NCI-H128 (cell line): Measurements from ENCODE around the gene CCDC43.
A peak's percentile ranks its signal among the peaks of the same experiment; 100 is the strongest.
"Not testable (repeated sequence)": the region's sequence is repeated elsewhere in the genome, so short reads cannot be mapped to it uniquely, and the experiment has no call there.

Source experiments
- DNase-seq: peaks from one replicate; lab custom pipeline; 2025; ENCODE audit not compliant: unreplicated experiment; lab: John Stamatoyannopoulos, UW

Gene CCDC43, protein sequence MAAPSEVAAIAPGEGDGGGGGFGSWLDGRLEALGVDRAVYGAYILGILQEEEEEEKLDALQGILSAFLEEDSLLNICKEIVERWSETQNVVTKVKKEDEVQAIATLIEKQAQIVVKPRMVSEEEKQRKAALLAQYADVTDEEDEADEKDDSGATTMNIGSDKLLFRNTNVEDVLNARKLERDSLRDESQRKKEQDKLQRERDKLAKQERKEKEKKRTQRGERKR

DNA sequence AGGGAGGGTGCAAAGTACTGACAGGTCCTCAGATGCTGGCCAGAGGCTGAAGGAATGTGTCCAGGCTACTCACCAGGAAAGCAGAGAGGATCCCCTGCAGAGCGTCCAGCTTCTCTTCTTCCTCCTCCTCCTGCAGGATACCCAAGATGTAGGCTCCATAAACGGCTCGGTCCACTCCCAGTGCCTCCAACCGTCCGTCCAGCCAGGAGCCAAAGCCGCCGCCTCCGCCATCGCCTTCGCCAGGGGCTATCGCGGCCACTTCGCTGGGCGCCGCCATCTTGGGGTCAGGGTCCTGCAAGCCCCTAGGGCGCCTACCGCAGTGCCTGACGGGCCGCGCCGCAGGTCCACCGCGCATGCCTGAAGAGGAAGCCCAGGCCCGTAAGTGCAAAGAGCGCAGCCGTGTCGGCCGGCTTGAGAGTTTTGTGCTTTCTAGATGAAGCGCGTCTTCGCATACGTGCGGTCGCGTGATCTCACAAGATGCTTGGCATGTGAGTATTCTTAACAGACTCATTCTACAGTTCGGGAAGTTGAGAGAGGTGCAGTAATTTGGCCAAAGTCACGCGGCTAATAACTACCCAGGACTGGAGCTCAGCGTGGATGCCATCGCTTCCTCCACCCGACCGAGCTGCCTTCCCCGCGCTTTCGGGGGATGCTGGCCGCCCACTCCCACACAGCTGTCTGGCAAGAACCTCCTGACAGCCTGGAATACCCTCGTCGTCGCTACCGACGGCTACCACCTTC, at the start of gene CCDC43:
CCDC43 (minus strand) TSS at position 300 of the 741 bp plus-strand sequence; CDS start at position 277, 23 bp downstream.
- DNase-seq: peak; percentile 63

DNA sequence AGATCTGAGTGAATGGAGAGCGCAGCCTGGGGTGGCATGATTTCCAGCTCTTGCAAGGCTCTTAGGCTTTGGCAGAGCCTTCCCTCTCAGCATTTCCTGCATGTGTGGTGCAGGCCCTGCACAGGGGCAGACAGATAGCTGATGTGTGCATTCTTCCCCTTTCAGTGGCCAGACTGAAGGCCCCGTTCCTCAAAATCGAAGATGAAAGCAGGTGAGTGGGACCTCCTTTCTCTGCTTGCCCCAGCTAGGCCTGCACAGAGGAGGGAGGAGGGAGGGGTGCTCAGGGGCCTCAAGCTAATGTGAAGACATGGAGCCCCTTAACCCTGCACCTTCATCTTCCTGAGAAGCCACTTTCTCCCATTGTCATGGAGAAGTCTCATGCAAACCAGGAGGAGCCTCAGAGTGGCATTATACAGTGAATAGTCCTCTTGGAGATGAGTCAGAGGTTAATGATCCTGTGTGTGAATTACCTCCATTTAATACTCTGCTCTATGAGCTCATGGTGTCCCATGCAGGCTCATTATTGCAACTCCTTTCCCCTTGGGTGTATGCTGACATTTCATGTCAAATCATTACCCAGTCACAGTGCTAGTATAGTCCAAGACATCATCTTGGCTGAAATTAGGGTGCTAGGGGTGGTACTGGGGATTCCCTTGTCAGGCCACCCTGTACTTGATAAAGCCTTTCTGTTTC, 48.8 kb upstream of the CCDC43 start:
- no peak for DNase-seq

DNA sequence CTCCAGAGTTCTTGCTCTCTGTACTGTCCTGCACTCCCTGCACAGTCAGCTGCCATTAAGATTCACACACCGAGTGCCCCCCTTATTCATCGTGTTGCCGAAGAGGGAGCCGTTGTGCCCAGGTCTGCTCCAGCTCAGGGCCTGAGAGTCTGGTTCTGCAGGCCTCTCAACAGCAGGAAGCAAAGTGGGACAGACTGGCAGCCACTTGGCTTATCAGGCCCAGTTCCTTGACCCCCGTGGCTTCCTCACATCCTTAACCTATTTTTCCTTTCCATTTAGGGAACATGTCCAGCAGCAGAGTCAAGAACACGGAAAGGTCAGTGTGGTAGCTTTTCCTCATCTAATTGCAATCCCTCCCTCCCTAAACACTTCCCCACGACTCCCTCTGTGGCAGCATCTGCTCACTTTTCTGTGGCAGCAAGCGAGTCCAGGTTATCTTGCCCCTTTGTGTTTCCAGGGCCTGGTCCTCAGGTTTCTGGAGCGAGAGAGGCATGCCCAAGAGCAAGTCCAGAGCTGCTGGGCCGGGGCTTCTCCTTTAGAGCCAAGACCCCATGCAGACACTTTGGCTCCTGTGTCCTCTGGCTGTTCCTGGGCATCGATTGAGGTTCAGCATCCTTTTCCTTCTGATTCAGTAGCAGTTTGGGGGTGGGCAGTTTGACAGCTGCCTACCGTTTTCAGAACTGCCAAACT, 47.1 kb upstream of the CCDC43 start:
- DNase-seq: no peak

DNA sequence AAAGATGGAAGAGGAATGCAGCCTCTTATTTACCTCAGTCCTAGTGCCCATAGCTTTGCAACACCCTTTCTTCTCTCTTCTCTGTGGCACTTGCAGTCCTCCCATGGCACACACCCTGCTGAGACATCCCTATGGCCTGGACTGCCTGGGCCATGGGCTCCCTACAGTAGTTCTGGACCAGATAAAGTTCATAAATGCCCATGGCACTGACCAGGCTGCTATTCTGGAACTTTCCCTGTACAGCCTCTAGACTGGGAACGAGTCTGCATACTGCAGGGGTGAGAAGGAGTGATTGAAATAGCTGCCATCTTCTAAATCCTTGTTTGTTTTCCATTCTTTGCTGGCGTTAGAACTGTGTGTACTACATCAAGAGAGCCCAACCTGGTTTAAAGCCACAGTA, 44.7 kb upstream of the CCDC43 start:
- DNase-seq: no peak

DNA sequence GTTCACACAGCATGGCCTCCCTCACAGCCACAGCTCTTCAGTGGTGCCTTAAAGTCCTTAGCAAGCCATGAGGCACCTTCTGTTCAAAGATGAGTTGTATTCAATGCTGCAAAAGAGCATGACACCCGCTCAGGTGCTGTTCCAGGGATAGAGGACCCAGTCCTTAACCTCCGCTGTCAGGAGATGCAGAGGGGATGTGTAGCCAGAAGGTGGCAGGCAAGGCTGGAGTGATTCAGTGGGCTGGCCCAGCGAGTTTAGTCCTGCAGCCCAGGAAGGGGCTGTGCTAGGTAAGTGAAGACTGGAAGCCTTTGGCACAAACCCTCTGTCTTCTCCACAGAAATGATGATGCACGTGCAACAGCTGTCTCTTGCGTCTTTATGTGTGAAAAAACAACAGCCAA, 44.2 kb upstream of the CCDC43 start:
- no peak for DNase-seq

DNA sequence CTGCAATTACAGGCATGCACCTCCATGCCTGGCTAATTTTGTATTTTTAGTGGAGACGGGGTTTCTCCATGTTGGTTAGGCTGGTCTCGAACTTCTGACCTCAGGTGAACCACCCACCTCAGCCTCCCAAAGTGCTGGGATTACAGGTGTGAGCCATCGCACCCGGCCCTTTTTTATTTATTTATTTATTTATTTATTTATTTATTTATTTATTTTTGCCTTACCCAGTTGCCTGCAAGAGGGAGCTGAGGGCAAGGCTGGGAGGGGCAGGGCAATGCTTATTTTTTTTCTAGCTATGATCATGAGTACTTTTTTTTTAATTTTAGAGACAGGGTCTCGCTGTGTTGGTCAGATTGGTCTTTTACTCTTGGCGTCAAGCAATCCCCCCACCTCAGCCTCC, 36.5 kb upstream of the CCDC43 start:
- not testable (repeated sequence) for DNase-seq

DNA sequence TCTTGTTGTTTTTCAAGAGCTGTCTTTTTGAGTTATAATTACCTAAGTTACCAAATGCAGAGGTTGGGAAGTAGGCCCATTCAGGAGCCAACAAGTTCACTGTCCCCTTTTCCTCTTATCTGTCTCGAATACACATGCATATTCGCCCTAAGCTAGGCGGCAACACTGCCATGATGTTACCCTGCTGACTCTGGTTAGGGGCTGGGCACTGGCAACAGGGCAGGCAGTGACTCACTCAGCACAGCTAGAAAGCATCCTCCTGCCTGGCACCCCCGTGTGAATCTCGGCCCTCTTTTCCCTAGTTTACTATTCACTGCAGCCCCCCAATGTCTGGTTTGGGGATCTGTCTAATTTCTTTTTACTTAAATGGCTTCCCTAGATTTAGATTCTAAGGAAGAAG, 32.7 kb upstream of the CCDC43 start:
- no peak for DNase-seq

DNA sequence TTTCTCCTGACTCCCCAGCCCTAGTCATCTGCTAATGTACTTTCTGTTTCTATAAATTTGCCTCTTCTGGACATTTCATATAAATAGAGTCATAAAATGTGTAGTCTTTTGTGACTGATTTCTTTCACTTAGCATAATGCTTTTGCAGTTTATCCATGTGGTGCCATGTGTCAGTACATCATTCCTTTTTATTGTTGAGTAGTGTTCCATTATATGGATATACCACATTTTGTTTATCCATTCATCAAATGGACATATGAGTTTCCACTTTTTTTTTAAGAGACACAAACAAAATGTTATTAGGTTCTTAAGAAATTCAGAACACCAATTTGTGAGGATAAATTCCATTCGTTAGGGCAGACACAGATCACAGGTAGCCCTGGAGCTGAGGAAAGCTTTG, 29.9 kb upstream of the CCDC43 start:
- no peak for DNase-seq

DNA sequence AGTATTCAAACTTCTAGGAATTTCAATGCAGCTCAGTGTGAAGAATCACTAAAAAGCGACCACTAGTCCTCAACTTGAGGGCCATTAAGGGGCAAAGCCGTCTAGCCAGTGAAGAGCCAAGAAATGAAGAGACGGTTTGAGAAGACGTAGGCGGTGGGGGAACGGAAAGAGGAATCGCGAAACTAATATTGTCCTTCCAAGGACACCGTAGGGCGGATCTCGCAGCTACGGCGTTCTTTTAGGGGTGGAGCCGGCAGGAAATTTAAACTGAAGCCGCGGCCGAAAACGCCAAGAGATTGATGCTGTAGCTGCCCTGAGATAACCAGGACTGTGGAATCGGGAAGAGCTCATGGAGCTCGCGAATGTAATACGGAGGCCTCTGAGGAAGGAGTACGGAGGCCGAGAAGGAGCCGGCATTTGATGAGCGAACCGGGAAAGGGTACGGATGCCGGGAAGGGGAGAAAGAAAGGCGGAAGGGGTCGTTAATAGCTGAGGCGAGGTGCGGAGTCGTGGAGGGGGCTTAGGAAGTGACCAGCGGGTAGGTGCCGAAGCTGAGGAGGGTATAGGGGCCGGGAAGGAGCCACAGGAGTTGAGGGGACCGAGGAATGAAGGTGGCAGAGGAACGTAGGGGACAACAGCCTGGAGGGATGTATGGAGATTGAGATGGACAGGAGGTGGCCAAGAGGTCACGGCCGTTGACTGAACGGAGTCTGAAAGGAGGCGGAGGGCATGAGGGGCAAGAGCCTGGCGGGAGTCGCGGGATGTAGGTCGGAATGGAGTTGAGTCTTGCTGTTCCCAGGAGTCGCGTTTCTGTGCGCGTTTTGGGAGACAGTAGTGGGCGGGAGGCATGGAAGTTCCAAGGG, 19.1 kb upstream of the CCDC43 start, which contains the start of gene DBF4B:
DBF4B (plus strand) TSS at position 265 of the 863 bp plus-strand sequence; CDS start at position 421, 156 bp downstream.
- peak; percentile 79 for DNase-seq

DNA sequence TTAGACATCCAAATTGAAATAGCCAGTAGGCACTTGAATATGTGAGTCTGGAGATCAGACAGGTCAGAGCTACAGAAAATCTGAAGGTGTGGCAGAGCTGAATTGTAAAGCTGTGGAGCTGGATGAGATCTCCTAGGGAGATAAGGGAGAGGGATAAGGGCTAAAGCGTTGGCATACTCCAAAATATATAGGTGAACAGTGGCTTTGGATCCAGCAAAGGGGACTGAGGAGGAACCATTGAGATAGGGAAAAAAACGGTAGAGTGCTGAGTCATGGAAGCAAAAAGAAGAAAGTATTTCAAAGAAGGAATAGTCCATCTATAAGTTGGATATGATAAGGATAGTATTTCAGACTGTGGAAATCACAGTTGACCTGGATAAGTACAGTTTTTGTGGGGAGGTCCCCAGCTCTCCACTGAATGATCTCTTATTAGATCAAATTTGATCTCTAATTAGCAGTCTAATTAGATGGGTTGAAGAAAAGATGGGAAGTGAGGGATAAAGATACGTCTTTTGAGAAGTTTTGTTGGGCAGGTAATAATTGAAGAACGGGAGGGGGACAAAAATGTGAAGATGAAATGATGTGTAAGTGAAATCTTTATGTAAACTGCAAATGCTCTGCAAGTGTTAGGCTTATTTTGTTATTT, 18.3 kb upstream of the CCDC43 start:
- no peak for DNase-seq

DNA sequence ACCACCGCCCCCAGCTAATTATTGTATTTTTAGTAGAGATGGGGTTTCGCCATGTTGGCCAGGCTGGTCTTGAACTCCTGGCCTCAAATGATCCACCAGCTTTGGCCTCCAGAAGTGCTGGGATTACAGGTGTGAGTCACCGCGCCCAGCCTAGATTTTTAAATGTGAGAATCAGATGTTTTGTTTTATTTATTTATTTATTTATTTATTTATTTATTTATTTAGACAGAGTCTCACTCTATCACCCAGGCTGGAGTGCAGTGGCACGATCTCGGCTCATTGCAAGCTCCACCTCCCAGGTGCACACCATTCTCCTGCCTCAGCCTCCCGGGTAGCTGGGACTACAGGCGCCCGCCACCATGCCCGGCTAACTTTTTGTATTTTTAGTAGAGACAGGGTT, 10.7 kb upstream of the CCDC43 start:
- not testable (repeated sequence) for DNase-seq

DNA sequence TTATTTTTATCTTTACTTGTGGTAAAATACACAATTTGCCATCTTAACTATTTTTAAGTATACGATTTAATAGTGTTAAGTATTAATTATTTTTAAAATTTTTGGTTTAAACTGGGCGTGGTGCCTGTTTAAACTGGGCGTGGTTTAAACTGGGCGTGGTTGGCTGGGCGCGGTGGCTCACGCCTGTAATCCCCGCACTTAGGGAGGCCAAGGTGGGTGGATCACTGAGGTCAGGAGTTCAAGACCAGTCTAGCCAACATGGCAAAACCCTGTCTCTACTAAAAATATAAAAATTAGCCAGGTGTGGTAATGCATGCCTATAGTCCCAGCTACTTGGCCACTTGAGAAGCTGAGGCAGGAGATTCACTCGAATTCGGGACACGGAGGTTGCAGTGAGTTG, 4.0 kb upstream of the CCDC43 start:
- no peak for DNase-seq

DNA sequence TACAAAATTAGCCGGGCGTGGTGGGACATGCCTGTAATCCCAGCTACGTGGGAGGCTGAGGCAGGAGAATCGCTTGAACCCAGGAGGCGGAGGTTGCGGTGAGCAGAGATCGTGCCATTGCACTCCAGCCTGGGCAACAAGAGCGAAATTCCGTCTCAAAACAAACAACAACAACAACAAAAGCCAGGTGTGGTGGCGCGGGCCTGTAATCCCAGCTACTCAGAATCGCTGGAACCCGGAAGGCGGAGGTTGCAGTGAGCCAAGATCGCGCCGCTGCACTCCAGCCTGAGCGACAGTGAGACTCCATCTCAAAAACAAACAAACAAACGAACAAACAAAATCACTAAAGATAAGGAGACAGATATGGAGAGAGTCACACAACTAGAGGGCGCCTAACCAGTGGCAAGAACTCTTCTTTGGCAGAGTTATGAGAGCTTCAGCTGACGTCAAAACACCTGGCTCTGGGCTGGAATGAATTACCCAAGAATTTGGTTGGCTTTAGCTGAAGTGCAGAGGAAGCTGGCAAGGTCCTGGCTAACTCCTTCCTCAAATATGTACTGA, 1.2 kb upstream of the CCDC43 start:
- DNase-seq: not testable (repeated sequence)

DNA sequence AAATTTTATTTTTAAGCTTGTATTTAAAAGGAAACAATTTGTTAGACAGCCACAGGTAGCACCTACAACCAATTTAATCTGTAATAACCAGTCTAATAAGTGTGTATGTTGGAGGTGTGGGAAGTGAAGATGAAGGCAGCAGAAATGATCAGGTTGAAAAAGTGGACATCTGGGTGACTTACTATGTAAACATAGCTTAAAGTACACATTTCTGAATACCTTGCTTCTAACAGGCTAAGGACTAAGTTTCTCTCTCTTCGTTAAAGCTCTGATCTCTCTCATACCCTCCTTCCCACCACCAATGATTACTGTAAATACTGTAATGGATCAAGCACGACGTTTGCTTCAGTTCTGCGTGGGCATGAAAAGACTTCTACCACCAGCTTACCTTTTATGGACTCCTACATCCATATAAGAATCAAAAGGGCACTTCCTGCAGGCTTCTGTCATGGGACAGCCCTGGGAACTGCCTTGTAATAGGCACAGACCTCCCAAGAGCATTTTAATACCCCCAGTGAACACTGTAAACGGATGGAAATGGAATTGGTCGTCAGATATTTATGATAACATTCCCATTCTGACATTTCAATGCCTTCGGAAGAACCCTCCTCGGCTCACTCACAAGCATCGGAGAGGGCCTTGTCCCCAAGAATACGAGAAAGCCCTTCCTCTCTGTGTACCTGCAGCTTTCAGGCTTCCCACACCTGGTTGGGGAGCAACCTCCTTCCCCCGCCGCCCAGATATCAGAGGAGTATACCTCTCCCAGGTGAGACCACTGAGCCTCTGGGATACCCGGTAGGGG, 700 bp downstream of the CCDC43 start:
- no peak for DNase-seq

DNA sequence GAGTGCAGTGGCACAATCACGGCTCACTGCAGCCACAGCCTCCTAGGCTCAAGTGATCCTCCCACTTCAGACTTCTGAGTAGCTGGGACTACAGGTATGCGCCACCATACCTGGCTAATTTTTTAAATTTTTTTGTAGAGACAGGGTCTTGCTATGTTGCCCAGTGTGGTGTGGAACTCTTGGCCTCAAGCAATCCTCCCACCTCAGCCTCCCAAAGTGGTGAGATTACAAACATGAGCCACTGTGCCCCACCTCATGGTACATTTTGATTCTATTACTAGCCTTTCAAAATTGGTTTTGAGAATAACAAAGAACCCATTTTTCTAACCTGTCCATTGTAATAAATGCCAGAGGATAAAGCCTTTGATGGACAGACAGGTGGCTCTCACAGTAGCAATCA, 1.4 kb downstream of the CCDC43 start:
- DNase-seq: no peak

DNA sequence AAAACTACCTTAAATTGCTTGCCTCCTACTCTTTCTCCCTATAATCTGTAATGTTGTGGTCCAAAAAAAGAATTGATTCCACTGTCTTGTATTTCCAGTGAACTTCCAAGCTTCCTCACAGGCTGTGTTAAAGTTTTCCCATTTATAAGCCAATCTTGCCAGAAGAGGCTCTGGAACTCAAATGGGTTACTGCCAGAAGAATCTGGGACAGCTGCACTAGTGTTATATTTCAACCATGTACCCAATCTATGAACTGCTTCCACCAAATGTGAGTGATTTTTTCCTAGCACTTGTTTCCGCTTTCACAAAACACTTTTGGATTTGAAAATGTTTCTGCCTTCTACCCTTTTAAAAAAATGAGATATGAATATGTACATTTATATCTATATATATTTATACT, 1.8 kb downstream of the CCDC43 start:
- DNase-seq: no peak

DNA sequence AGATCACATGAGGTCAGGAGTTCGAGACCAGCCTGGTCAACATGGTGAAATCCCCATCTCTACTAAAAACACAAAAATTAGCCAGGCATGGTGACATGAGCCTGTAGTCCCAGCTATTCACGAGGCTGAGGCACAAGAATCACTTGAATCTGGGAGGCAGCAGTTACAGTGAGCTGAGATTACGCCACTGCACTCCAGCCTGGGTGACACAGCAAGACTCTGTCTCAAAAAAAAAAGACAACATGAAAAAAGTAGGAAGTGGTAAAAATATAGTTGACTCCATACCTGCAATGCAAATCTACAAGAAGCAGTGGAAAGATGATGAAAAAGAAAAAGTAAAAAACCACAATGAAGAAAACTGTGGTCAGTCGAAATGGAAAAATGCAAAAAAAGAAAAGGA, 6.3 kb downstream of the CCDC43 start:
- not testable (repeated sequence) for DNase-seq

DNA sequence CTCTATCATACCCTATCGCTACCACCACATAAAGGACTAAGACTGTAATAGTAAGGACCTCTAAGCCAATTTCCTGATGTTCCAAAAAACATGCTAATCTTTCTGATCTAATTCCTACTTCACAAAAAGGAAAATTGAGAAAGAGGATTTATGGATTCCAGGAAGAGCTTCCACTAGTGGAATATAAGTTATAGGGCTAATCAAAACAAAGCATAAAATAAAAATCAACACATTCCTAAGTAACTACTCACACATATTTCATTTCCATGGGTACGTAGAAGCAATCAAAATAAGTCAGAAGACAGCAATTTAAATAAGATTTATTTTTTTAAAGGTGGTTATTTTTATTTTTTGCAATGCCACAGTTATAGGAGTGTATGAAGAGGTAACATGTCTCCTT, 12.4 kb downstream of the CCDC43 start:
- DNase-seq: no peak

DNA sequence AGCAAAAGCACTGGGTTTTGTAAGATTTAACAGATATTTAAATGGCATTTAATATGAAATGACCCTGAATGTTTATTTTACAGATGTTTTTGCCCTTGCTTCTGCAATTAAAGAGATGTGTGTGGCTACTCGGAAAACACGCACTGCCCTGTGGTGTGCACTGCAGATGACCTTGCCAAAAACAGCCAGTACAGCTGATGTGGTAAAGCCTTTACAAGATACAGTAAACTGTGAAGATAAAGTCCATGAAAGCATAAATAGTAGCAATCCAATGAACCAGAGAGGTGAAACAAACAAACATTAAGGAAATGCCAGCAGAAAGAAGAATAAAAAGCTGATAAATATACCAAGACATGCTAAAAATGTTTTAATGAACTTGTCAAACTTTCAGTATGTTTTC, 15.7 kb downstream of the CCDC43 start:
- DNase-seq: no peak
